ENCODE results near the gene KIF2C.

The KIF2C gene

DNA sequence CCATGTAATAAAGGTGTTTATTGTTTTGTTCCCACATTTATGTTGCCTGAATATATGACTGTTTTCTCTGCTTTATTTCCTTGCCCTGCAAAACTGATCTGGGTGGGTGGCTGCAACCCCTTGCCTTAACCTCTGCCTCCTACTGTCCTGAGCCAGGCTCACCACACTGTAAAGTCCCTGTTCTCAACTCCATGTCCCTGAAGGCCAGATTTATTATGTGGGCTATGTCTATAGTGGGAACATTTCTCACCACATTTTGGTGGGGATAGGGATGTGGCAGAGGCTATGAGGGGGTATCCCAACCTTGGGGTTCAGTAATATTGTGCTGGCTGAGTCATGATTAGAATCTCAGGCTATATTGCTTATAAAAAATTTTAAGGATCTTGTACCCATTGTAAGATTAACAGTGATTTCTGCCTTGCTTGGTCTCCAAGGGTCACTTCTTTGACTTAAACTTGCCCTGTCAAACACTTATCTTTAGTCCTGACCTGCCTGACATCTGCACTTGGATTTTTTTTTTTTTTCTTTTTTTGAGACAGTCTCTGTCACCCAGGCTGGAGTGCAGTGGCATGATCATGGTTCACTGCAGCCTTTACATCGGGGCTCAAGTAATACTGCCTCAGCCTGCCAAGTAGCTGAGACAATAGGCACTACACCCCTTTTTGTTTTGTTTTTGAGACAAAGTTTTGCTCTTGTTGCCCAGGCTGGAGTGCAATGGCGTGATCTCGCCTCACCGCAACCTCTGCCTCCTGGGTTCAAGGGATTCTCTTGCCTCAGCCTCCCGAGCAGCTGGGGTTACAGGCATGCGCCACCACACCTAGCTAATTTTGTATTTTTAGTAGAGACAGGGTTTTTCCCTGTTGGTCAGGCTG is 39.3 kb downstream of the KIF2C start:
- Histone ChIP-seq H3K36me3 (peaks cover 58% of the 10 kb centered on the region), H3K9me3 (ENCODE audit: severe bottlenecking) (no peaks in the 10 kb centered on the region), H3K27me3 (ENCODE audit: insufficient read depth, low read depth, severe bottlenecking) (no peaks in the 10 kb centered on the region), H3K4me3 (ENCODE audit: low read depth, low read length) (no peak overlapping the region), H3K27ac (no peak overlapping the region)
- TF ChIP-seq, protein P1, sequence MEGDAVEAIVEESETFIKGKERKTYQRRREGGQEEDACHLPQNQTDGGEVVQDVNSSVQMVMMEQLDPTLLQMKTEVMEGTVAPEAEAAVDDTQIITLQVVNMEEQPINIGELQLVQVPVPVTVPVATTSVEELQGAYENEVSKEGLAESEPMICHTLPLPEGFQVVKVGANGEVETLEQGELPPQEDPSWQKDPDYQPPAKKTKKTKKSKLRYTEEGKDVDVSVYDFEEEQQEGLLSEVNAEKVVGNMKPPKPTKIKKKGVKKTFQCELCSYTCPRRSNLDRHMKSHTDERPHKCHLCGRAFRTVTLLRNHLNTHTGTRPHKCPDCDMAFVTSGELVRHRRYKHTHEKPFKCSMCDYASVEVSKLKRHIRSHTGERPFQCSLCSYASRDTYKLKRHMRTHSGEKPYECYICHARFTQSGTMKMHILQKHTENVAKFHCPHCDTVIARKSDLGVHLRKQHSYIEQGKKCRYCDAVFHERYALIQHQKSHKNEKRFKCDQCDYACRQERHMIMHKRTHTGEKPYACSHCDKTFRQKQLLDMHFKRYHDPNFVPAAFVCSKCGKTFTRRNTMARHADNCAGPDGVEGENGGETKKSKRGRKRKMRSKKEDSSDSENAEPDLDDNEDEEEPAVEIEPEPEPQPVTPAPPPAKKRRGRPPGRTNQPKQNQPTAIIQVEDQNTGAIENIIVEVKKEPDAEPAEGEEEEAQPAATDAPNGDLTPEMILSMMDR (IDR thresholded peaks at IDR 0.05; ENCODE audit: low read depth, low read length), result no peak
- no peak for DNase-seq

DNA sequence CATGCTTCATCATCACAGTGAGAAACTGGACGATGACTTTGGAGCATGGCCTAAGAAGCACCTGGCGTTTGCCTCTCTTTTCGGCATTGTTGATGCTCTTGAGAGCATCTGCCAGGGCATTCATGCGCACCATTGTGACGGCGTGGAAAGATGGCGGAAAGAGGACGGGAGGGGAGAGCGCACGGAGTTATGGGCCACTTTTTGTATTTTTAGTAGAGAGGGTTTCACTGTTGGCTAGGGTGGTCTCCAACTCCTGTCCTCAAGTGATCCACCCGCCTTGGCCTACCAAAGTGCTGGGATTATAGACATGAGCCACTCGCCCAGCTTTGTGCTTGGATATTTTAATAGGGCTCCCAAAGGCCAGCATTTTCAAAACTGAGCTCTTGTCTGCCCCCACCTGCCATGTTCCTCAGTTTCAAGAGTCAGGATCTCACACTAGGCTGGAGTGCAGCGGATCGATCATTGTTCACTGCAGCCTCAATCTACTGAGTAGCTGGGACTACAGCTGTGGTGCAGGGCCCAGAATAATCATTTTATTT is 41.0 kb downstream of the KIF2C start:
- Histone ChIP-seq H3K9me3 (ENCODE audit: severe bottlenecking) (no peaks in the 10 kb centered on the region), H3K36me3 (peaks cover 58% of the 10 kb centered on the region), H3K27me3 (ENCODE audit: insufficient read depth, low read depth, severe bottlenecking) (no peaks in the 10 kb centered on the region), H3K27ac (no peak overlapping the region), H3K4me3 (ENCODE audit: low read depth, low read length) (no peak overlapping the region)
- TF ChIP-seq, protein P1 (IDR thresholded peaks at IDR 0.05; ENCODE audit: low read depth, low read length), result no peak
- no peak for DNase-seq

DNA sequence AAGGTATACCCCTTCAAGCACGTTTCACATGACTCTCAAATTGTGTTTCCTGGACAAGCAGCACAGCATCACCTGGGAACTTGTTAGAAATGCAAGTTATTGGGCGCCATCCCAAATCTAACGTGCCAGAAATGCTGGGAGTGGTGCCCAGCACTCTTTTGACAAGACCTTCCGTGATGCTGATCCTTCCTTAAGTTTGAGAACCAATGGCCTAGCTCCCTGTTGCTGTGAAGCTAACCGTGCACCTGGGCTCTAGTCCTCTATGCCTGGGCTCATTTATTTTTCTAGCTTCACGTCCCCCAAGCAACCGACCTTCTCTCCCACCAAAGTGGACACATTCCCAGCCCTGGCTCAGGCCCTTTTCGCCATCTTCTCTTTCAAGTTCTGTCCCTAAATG is 44.1 kb downstream of the KIF2C start:
- no peak for DNase-seq
- Histone ChIP-seq H3K27ac (no peak overlapping the region), H3K4me3 (ENCODE audit: low read depth, low read length) (no peak overlapping the region), H3K36me3 (peaks cover 28% of the 10 kb centered on the region), H3K9me3 (ENCODE audit: severe bottlenecking) (no peaks in the 10 kb centered on the region), H3K27me3 (ENCODE audit: insufficient read depth, low read depth, severe bottlenecking) (no peaks in the 10 kb centered on the region)
- TF ChIP-seq, protein P1 (IDR thresholded peaks at IDR 0.05; ENCODE audit: low read depth, low read length), result no peak

DNA sequence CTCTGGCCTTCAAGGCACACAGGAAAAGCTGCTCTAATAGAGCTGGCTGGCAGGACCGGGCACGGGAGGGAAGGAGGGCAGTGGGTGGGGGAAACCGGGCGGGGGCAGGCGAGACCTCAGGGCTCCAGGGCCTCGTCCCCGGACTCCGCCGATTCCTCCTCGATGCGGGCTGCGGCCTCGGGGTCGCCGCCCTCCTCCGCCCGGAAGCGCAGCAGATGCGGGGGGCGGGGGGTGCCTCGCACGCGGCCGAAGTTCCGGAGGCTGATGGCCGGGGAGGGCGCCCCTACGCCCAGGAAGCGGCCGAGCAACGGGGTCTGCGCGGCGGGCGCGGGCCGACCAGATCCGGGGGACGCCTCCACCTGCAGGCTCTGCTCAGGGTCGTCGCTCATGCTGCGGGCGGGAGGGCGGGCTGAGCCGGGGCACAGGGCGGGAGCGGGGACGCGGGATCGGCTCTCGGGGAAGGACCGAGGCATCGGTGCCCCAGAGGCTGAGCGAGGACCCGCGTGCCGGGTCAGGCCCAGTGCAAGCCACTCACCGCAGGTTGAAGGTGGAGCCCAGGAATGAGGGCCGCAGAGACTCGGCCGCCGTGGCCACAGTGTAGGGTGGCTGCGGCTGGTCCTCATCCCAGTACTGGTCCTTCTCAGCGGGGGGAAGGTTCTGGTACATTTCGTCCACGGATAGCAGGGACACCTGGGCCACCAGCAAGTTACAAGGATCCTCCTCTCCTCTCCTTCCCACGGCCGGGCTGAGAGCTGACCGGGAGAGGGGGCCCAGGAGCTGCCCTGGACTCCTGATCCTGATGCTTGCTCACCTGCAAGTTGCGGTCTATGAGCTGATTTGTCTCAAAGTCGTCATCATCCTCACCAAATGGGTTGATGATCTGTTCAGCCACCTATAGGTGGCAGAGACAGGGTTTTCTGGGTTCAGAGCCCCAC is 44.7 kb downstream of the KIF2C start:
- TF ChIP-seq, protein P1 (IDR thresholded peaks at IDR 0.05; ENCODE audit: low read depth, low read length), result no peak
- DNase-seq, result no peak

DNA sequence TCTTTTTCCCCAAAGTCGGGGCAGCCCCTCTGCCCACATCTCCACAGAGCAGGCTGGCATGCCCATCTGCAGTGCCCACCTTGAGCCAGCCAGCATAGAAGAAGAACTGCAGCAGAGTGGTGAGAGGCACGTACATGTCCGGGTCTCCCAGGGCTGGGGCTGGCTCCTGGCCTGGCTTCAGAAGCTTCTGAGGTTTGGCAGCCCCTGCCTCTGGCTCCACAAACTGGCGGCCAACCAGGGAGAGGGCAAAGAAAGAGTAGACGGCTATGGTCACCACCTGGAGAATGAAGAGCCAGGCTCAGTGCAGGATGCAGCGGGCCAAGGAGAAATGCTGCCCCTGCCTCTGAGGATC is 45.4 kb downstream of the KIF2C start:
- no peaks in the 10 kb centered on the region for H3K9me3 ChIP-seq (ENCODE audit: severe bottlenecking)
- H3K36me3 ChIP-seq, result peaks cover 15% of the 10 kb centered on the region
- no peak overlapping the region for H3K4me3 ChIP-seq (ENCODE audit: low read depth, low read length)
- TF ChIP-seq, protein P1 (IDR thresholded peaks at IDR 0.05; ENCODE audit: low read depth, low read length), result no peak
- DNase-seq, result no peak
- no peaks in the 10 kb centered on the region for H3K27me3 ChIP-seq (ENCODE audit: insufficient read depth, low read depth, severe bottlenecking)
- no peak overlapping the region for H3K27ac ChIP-seq

More for the DNA sequence above, 44.7 kb downstream of the KIF2C start:
- Histone ChIP-seq H3K9me3 (ENCODE audit: severe bottlenecking) (no peaks in the 10 kb centered on the region), H3K27me3 (ENCODE audit: insufficient read depth, low read depth, severe bottlenecking) (no peaks in the 10 kb centered on the region), H3K27ac (no peak overlapping the region), H3K36me3 (peaks cover 21% of the 10 kb centered on the region), H3K4me3 (ENCODE audit: low read depth, low read length) (no peak overlapping the region)
